HG03354 (cell line): ENCODE measurements around the gene LRRC3B.
"Not testable (repeated sequence)": the region's sequence is repeated elsewhere in the genome, so short reads cannot be mapped to it uniquely, and the experiment has no call there.

Experiments
- ATAC-seq: cut with Tn5 transposase; IDR thresholded peaks from one replicate; pipeline ENCODE4 v1.9.1; 2021; ENCODE audit warnings: mild to moderate bottlenecking; ENCODE audit not compliant: unreplicated experiment, poor library complexity, severe bottlenecking

The LRRC3B gene, protein sequence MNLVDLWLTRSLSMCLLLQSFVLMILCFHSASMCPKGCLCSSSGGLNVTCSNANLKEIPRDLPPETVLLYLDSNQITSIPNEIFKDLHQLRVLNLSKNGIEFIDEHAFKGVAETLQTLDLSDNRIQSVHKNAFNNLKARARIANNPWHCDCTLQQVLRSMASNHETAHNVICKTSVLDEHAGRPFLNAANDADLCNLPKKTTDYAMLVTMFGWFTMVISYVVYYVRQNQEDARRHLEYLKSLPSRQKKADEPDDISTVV

DNA sequence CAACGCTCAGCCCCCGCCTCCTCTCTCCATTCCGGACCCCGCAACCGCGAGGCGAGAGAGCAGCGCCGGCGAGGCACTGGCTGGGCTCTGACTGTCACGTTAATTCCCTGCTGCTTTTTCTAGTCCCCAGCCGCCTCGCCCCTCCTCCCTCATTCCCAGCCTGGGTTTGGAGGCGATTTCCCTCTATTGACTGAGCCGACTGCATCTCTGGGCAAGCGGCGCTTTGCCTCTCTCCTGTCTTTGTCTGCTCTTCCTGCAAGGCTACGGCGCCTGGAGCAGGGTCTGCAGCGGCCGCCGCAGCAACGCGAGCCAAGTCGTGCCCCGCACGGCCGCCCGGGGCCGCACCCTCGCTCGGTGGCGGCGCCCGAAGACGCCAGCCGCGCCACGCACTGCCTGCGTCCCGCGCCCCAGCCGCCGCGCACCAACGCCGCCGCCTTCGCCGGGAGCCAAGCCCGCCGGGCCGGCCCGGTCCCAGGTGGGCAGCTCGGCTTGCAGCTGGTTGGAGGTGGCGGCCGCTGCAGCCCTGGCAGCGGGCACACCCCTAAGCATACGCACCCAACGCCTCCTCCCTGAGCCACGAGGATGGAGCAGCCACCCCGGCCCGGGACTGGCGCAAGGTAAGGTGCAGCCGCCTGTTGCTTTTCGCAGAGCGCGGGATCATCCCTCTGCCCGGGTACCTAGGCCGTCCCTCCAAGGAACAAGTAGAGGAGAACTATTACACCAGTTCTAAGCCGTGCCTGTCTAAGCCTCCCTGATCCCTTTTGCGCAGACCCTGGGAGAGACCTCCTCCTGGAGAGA lies at the start of gene LRRC3B:
Gene LRRC3B, plus strand, starts transcription at position 152 of the 798 bp plus-strand sequence. CDS start 86,901 bp downstream, outside the sequence.
- ATAC-seq = no peak

DNA sequence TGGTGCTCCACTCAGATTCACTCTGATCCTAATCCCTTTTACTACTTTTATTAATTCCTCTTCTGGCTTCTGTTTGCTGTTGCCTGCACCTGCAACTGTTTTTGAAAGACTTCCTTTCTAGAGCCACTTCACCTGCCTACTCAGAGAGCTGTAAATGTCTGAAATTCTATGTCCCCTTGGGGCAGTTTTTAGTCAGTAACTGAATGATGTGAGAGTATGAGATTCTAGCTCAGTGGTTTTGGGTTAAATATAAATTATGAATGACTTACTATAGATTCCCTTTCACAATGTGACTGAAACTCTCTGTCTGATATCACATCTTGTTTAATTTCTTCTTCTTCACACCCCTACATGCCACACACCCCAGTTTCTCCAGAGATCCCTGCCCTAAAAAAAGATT lies 47.8 kb upstream of the LRRC3B start:
- no peak for ATAC-seq

DNA sequence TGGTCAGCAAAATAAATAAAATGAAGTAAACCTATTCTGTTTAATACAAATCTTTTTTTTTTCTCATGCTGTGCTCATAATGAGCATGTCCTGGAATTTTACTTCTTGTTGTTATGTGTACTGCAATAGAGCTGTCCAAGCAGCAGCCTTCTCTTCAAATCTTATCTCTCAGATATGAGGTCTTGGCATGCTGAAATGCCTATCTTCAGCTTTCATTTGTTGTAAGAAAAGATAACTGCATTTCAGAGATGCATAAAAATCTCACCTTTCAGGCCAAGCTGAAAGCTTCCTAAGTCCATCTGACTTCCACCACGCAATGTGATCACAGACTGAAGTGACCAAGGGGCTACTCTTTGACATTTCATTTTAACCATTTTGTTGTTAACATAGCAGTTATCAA lies 43.5 kb upstream of the LRRC3B start:
- no peak for ATAC-seq

DNA sequence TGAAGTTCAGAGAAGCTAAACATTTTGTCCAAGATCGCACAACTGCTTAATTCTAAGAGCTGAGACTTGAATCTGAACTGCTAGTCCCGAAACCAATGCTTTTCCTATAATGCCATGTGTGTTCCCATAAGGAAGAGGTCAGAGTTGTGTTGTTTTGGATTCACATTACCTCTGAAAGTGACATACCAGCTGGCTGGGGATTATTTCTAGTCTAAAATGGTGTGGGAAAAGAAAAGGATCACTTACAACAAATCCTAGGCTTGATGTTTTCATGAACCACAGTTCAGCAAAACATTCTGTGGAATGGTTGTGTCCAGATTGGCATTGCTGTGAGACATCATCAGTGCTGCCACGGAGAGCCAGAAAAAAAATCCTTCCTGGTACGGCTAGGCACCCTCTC lies 35.0 kb upstream of the LRRC3B start:
- no peak for ATAC-seq

DNA sequence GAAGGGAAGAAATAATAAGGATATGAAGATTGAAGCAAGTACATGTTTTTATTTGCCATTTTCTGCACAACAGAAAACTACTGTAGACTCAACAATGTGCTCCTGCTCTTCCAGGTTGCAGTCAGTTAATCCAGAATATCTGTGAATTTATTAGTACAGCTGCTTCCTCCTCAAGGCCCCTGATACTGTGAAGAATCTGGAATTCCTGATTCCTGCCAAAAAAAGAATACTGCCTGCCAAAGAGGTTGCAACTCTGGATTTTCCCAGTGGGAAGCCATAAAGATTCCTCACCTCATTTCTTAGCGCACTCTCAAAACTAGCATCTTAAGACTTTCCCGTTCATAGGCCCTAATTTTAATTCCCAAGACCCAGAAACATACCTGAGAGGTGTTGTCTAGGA lies 33.6 kb upstream of the LRRC3B start:
- ATAC-seq = no peak

DNA sequence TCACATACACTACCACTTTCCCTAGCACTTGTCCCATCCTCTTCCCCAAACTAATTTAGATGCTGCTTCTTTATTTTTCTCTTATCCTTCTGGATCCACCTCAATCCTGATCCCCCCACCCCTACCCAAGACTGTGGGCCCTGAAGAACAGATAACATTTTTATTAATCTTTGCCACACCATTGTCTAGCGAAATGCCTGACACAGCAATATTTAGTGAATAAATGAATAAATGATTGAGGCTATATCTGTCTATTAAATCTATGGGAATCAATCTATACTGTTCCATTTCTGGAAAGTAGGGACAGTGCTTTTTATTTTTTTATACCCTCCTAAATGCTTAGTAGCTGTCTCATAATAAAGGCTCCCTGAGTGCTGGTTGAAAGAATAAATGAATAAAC lies 32.9 kb upstream of the LRRC3B start:
- ATAC-seq = no peak

DNA sequence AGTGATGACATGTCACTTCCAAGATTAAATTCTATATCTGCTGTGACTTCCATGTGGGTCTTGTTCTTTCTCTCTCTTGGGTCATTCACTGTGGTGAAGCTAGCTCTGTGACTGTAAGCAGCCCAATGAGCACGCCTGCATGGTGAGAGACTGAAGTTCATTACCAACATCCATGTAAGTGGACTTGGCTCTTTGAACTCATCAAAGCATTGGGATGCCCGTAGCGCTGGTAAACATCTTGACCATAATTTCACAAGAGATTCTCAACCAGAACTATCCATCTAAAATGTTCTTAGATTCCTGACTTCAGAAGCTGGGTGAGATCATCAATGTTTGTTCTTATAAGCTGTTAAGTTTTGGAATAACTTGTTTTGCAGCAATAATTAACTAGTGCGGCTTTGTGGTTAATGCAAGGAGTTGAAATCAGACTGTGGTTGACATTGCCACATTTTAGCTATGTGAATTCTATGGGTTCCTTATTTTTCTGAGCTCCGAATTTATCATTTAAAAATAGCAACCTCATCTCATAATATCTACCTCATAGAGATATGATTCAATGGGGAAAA lies 31.6 kb upstream of the LRRC3B start:
- no peak for ATAC-seq

DNA sequence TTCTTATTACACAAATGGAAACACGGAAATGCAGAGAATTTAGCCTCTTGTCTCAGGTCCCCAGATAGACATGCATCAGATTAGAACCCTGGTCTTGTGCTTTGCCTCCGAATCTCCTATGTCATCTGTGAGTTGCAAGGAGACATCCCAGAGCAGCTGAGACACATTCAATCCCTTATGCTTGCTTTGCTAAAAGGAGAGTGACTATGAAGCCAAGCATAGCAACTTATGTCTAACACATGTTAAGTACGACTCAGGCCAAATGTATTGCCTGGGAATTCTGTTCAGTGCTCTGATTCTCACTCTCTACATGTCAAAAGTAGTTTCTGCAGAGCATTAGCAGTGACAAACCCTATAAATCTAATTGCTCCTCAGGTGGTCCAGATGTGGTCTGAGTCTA lies 30.6 kb upstream of the LRRC3B start:
- no peak for ATAC-seq

DNA sequence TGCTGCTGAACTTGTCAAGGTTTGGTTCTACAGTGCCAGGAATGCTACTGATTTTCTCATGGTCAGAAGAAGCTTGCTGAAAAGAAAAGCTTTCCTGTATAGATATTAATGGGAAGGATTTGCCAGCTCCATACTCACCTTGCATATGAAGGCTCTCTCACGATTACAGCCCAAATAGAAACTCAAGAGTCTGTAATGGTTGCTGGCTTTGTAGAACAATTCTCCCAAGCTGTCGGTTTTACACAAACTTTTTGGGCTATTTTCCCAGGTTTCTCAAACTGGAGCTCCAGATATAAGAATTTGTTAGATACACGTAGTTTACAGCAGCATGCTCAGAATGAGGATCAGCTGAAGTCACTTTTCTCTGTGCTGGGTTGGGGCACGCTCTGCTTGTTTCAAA lies 30.1 kb upstream of the LRRC3B start:
- no peak for ATAC-seq

DNA sequence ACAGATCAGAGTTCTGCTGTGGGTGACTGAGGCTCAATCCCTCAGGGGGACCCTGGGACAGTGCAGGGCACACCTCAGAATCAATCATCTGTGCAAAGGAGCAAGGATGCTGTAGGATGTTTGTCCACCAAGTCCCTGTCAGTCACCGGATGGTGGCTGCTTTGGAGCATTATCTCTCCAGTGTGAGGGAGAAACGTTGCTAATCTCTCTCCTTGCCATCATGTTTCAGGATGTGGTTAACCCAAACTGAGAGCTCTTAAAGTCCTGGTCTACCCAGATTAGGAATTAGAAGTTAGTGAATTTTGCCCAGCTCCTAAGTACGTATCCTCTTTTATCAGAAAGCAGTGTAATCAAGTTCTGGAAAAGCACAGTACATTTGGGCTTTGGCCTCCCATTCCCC lies 26.2 kb upstream of the LRRC3B start:
- no peak for ATAC-seq

DNA sequence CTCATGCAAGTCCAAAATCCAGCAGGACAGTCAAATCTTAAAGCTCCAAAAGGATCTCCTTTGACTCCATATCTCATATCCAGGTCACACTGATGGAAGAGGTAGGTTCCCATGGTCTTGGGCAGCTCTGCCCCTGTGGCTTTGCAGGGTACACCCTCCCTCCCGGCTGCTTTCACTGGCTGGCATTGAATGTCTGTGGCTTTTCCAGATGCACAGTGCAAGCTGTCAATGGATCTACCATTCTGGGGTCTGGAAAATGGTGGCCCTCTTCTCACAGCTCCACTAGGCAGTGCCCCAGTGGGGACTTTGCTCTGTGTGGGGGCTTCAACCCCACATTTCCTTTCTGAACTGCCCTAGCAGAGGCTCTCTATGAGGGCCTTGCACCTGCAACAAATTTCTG lies 19.3 kb upstream of the LRRC3B start:
- not testable (repeated sequence) for ATAC-seq

DNA sequence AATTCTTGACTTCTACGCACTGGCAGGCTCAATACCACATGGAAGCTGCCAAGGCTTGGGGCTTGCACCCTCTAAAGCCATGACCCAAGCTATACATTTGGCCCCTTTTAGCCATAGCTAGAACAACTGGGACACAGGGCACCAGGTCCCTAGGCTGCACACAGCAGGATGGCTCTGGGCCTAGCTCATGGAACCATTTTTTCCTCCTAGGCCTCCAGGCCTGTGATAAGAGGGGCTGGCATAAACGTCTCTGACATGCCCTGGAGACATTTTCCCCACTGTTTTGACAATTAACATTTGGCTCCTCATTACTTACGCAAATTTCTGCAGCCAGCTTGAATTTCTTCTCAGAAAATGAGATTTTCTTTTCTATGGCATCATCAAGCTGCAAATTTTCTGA lies 18.8 kb upstream of the LRRC3B start:
- ATAC-seq = not testable (repeated sequence)

DNA sequence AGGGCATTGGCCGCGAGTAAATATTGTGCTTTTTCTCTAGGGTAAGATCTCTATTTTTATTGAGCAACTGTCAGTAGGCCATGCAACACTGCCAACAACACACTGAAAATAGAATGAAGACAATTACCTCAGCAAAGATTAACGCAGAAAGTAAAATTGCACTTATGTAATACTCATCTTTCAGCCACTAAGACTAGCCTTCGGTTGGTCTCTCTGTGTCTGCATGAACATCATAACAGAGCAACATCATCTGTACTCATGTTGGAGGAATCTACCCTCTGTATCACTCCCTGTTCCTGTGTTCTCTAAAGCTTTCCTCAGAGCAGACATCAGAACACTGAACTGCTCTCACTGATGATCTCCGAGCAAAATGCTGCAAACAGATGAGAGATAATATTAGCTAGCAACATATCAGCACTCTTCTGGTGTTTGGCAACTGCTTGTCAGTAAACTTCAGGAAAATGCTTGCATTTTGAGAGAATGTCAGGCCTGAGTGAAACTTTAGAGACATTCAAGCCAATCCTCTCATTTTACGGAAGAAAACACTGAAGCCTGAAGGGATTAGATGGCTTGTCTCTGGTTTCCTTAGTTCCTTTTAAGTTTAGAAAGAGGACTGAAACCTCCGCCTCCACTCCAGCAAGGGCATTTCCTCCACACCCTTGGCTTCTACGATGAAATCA lies 8.4 kb upstream of the LRRC3B start:
- no peak for ATAC-seq

DNA sequence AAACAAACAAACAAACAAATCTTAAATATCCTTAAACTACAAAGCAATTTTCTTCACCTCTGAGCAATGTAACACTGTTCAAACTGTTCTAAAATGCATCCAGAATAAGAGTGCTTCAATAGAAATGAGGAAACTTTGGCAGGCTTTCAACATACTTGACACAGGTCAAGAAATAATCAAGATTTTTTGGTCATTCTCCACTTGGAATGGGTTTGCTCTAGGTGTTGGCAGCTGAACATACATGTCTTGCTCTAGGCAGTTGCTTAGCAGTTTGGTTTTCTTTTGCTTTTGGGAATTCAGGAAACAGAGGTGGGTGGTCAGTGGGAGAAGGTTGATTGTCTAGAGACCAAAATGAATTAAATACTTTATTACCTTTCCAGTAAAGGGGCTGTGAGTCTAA lies 1.4 kb upstream of the LRRC3B start:
- ATAC-seq = no peak

DNA sequence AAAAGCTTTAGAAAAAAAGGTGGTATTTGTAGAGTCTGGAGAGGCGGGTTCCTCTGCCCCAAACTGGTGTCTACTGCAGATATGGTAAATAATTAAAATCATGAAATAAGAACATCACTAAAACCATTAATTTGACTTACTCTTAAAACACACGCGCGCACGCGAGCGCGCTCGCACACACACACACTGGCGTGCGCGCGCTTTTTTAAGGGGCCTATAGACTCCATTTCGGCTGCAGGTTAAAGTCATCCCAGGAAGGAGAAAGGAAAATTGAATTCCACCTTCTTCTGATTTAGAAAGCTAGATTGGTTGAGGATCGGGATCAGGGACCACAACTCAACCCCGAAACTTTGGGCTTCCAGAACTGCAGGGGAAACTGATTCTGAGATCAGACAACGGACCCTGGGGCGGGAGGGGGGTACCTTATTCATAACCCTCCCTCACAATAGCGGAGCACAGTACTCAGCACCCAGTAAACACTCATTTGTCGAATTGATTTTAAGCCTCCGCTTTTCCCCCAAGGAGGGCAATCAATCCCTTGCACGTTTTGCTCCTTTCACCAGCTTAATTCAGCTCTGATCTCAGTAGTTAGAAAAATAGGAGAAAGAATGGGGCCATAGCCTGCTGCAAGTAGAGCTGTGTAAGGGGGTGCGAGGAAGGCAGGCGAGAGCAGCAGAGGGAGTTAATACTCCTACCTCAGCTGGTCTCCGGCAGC lies 509 bp upstream of the LRRC3B start:
- ATAC-seq = no peak

DNA sequence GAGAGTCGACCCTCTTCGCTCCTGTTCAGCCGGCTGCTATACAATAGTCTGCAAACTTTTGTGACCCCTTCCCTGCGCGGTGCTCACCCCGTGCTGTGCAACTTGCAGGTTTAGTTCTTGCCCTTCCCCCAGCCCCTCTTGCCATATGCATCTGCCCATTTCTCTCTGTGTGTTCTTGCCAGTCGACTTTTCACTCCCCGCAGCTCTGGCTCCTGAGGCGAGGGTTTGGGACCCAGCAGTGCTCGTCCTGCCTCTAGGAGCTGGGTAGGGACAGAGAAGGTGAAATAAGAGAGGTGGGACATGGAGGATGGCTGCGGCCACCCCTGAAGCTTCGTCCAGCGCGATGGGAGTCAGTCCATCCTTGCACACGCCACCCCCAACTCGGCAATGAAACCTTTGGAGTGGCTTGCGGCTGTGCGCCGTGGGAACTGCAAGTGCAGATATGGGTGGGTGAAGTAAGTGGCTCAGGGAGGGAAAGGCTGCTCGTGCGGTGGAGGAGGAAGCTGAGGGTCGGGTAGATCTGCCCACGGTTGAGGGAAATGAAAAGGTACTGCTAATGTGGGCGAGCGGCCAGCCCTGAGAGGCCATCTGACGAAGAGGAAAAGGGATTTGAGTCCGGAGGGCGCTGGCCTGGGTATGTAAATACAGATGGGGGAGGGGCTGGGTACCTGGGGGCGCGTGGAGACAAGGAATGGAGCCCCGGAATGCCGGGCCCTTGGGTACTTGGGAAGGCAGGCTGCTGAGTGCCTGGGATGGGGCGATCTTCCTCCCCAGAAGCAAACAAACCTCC lies 1.0 kb downstream of the LRRC3B start:
- ATAC-seq = no peak

DNA sequence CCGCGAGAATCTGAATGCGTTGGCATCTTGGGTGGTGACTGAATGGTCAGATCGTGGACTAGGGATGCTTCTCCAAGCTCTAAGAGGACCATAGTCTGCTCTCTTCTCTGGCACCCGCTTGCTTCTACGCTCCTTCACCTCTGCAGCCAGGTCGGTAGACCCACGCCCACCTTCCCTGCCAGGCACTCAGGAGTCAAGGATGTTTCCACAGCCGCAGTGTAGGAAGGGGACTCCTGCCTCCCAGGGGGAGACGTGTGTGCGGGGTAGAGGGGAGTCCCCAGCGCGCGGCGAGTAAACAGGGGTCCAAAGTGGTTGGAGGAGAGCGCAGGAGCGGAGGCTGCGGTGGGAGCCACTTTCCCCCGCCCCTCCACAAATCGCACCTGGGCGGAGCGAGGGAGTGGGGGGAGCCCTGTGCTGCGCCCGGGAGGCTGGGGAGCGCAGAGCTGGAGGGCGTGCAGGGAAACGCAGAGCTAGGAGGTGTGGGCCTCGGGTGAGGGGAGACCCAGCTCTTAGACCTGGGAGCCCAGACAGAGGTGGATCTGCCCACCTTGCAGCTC lies 1.7 kb downstream of the LRRC3B start:
- no peak for ATAC-seq

DNA sequence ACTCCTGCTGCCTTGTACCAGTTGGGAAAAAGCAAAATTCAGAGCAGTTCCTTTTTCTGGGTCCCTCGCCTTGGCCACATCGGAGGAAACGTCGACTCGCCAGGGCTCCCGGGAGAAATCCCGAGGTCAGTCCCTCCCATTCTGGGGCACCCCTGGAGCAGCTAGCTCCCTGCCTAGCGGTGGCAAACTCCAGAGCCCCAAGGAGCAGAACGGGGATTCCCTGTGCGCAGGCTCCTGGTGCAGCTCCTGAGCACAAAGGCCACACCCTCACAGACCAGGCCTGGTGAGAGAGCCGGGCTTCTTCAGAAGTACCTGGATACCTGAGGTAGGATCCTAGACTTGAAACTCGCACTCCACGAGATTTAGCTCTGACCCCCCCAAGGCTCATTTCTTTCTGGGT lies 2.6 kb downstream of the LRRC3B start:
- ATAC-seq = no peak

DNA sequence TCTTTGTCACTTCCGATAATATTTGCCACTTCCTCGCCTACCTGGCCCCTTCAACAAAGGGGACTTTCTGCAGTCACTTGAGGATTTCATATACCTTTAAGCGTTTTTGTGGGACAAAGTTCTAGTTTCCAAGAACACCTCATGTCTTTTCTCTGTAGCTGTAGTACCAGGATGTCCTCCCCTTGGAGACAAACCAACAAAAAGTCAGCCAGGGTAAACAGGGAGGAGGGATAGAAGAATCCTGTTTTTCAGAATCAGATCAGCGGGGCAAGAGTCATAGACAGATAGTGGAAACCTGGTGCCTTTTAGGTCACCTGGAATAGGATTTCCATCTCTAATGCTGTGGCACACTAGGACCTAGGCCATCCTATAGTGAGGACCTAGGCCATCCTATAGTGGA lies 4.5 kb downstream of the LRRC3B start:
- ATAC-seq = no peak
